Activated T-cell treated with anti-CD3 and anti-CD28 coated beads, Interleukin-2, amount 50 U/mL, for 48 hours (primary cell): ENCODE measurements around the gene TMEM45A.
"Not testable (repeated sequence)": the region's sequence is repeated elsewhere in the genome, so short reads cannot be mapped to it uniquely, and the experiment has no call there.

Experiments used
- DNase-seq, 2 experiments: peaks; one replicate each; pipeline ENCODE4 v3.0.0-alpha.2; 2020

TMEM45A gene

DNA sequence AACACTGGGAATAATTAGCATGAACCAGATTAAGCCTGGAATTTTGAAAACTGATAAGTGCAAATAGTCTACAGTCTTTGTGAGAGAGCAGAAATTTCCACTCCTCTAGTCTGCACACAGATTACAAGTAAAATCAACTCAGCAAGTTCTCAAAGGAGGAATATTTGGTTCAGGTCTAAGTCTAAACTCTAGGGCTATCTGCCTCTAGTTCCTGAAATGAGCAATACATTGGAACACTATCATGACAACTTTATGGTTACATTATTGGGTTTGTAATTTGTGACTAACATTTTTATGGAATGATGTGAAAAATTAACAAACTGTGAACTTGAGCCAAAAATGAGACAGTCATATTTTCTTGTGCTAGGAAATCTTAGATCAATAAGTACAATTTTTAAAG is 86.2 kb downstream of the TMEM45A start:
- no peak for DNase-seq

DNA sequence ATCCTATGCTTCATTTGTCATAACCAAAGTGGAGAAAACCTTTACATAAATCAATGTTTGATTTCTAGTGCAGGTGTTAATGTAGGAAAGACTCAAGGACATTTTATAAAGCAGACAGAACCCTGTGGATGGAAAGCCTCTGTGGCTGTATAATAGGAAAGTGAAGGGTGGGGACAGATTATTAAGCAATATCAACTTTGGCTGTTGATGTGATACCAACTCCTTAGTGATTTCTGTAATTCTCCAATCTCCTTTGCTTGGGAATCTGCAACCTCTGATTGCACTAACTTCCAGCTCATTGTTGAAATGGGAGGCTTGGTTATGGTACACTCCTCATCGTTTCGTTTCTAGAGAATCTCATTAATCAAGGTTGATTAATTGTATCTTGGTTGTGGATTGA is 87.7 kb downstream of the TMEM45A start:
- DNase-seq, result no peak

DNA sequence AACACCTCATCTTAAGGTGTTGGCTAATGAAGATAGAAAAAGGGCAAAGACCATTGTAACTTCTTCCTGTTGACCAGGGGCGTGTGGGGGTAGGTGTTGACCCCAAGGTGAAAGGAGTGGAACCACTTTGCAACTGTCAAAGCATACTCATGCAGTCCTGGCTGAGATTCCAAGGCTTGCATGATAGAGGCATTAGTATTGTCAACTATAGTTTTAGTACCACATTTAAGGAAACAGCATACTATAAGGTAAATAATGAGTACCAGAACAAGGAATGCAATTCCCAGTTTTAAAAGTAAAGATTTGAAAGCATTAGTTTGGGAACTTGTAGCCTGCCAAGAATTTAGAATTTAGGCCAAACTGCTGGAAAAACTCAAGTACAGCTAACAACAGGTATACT is 89.2 kb downstream of the TMEM45A start:
- no peak for DNase-seq

DNA sequence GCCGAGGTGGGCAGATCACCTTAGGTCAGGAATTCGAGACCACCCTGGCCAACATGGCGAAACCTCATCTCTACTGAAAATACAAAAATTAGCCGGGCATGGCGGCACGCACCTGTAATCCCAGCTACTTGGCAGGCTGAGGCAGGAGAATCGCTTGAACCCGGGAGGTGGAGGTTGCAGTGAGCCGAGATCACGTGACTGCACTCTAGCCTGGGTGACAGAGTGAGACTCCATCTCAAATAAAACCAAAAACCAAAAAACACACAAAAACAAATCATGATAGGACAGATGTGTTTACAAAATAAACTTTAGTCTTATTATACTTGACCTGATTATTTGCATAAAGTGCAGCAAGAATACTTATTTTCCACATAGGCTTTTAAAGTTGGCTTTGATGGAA is 89.7 kb downstream of the TMEM45A start:
- not testable (repeated sequence) for DNase-seq

DNA sequence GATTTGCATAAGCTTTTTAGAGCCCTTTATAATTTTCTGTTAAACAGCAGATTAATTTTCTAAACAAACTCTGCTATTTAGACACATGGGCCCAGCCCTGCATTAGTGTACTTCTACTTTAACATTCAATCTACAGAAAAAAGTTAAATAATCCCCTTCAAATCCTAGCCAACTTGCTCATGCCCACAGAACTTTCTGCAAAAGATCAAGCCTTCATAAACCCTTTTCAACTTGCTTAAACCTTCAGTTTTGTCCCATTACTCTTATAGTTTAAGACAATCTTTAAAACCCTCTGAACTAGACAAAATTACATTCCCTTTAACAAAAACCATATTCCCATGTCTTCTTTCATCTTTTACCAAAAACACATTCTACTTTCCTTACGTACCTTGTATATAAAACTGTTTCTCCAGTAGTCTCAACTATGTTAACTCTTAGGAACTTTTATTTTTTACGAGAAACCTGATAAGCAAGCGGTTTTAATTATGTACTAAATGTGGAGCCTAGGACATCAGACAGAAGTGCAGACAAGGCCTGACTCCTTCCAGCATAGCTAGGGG is 91.8 kb downstream of the TMEM45A start:
- no peak for DNase-seq

DNA sequence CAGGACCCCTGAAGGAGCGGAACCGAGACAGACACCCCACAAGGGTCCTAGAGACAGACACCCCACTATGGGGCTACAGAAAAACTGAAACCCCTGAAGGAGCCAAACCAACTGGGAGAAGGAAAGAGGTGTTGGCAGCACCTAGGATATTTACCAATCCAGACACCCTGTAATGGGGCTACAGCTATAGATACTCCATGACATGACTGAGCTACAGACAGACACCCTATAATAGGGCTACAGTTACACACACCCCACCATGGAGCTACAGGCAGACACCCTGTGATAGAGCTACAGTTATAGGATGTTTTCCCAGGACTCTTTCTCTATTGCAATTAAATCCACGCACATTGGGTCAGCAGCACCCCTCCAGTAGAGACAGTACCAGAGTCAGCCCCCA is 94.4 kb downstream of the TMEM45A start:
- DNase-seq, result no peak

DNA sequence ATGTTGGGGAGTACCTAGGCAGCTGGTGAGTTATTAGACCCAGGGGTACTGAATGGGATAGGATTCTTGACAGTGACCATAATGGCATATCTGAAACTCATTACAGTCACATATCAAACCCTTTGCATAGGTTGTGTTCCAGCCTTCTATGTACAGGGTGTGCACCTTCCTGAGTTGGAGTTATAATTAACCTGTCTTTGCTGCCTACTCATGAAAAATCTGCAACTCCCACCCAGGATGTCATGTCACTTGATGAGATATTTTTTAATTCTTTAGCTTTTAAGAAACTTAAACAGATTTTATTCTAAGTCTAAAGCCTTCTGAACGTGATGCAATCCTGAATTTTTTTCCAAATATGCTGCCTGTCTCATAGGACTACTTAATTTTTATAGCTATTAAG is 95.8 kb downstream of the TMEM45A start:
- DNase-seq, result no peak

DNA sequence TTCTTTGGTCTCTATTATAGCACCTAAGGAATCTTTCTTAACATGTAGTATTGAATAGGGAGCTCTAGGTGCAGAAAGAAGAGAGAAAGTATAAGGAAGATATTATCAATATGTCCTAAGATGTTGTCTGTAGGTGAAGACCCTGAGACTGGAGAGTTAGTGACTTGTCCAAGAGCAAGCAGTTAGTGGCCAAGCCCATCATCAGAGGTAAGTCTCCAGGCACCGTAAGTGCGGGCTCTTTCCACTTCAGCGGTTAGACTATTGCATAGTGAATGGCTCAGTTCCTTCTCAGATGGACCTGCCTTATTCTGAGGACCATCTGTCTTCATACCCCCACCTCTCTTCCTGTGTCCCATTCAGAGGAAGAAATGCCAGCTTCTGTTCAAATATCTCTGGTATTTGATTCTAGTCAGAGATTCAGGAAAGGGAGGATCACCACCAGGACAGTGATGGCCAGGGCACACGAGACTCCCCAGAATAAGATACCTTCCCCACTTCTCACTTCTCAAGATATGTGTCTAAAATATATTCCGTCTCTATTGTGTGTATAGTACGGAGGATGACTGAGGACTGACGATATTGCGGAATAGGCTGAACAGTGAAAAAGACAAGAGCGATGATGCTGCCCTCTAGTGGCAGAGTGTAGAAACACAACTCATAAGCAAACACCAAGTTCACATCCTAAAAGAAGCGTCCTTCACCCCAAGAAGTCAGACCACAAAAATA is 97.9 kb downstream of the TMEM45A start:
- DNase-seq, result peak; percentile 51 to 67

DNA sequence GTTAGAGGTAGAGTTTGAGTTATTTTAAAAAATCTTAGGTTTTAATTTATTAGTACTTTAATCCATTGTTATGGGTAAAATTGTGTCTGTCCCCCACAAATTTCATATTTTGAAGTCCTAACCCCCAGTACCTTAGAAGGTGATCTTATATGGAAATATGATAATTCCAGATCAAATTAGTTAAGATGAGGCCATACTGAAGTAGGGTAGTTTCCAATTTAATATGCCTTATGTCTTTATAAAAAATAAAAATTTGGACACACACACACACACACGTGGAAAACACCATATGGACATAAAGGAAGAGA is 98.4 kb downstream of the TMEM45A start:
- no peak for DNase-seq

DNA sequence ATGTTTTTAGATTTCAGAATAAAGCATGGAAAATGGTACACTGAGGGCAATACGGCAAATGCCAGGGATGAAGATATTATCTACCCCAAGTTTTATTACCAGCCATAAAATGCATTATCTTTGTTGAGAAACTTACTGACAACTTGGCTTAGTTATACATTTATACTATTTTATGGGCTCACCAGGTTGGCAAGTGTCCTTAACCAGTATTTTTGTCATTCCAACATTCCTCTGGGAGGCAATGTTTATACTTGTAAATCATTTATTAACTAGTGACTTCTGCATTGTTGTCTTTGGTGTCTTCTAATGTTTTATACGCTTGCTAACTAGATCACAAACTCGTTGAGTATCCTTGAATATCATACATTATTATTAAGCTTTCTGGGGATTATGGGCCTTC is 99.0 kb downstream of the TMEM45A start:
- DNase-seq, result no peak

DNA sequence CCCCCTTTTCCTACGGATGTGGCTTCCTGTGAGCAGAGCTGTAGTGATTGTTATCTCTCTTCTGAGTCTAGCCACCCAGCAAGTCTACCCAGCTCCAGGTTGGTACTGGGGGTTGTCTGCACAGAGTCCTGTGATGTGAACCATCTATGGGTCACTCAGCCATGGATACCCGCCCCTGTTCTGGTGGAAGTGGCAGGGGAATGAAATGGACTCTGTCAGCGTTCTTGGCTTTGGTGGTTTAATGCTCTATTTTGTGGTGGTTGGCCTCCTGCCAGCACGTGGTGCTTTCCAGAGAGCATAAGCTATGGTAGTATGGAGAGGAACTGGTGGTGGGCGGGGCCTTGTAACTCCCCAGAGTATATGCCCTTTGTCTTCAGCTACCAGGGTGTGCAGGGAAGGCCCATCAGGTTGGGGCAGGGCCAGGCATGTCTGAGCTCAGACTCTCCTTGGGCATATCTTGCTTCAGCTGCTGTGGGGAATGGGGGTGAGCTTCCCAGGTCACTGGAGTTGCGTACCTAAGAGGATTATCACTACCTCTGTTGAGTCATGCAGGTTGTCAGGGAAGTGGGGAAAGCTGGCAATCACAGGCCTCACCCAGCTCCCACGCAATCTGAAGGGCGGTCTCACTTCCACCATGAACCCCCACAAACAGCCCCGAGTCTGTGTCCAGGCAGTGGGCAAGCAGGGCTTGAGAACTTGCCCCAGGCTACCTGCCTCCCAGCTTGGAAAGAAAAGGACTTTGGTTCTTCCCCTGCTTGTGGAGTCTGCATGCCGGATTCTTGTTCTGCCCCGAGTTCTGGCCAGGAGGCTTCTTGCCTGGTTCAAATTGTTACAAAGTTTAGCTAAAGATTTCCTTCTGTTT is 108.0 kb downstream of the TMEM45A start:
- no peak for DNase-seq

DNA sequence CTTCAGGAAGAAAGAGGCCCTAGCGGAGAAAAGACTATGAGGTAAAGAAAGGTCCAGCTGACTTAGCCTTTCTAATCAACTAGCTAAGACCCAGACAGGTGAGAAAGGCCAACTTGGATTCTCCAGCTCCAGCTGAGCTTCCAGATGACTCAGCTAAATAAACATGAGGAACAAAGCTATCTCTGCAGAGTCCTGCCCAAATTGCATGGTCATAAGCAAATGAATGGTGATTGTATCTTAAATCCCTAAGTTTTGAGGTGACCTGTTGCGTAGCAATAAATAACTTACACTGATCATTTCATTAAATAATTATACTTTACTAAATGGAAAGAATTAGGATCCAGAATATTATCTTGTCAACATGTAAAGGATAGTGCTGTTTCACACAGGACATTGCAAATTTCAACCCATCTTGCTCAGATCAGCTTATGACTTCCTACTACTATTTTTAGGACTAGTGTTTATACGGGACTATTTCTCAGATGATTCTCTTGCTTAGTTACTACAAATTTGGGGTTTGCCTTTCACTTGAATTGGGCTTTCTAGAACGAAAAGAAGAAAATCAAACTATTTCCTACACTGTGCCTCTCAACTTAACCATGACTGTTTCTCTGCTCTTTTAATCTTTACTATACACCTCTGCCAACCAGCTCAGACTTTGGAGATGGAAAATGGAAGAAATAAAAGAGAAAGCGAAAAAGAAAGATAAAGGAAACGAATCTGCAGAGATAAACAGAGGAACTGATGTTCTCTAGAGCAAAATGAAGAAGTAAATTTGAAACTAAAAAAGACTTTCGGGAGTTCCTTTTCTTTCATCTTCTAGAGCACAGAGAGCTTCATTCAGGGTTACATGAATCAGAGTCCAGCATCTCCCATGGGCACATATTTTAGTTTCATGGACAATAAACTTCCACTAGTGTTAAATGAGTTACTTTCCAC is 110.4 kb downstream of the TMEM45A start:
- no peak for DNase-seq

DNA sequence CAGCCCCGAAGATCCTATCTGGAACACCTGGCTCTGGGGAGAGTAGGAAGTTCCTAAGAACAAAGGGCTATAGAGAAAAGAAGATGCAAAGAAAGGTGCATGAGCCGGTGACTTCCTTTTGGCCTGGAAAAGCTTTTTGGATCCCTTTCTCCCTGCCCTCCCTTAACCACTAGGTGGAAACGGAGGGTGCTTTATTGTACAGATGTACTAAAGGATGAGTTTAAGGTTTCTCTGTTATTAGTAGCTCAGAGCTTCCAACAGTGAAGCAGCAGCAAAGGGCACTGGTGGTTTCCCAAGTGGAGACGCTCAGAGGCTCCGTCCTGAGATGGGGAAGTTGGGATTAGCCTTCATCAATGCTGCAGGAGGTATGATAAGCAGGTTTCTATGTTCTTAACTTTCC is 111.0 kb downstream of the TMEM45A start:
- no peak for DNase-seq

DNA sequence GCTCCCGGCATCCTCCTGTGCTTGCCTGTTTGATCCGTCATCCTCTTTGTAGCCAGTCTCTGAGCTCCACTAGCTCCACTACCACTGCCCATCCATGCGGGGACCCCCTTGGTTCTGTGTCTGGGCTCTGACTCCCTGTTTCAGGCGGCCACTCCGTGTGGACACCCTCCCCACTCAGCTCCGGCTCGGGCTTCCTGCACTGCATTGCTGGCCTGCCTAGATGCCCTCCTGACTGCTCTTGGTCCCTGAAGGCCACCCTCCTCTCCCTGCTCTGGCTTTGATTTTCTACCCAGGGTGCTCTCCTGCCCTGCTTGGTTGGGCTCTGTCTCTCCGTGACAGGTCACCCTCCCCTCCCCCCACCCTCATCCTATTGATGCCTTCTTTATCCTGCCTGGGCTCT is 112.9 kb downstream of the TMEM45A start:
- DNase-seq, result no peak

DNA sequence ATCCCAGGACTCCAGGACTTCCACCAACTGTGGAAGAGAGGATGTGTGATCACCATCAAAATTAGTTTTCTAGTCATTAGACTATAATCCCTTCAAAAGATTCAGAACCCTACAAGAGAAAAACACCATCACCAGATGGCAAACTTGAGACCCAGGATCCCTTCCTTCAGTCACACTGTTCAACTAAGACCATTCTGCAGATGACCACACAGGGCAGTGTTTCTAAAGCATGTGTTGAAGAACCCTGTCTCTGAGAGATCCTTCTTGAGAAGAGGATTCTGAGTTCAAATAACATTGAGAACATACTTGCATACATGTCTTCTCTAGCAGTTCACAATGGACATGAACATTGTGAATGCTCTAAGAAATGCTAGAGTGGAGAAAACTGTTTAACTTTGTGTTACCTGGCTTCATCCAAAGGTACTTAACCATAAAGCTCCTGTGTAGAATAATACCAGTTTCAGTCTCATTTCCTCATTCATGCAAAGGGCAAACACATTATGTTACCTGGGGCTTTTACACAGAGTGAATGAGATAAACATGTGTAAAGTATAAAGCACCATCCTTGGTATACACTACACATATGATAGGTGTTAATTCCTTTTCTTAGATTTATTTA is 114.6 kb downstream of the TMEM45A start:
- no peak for DNase-seq

DNA sequence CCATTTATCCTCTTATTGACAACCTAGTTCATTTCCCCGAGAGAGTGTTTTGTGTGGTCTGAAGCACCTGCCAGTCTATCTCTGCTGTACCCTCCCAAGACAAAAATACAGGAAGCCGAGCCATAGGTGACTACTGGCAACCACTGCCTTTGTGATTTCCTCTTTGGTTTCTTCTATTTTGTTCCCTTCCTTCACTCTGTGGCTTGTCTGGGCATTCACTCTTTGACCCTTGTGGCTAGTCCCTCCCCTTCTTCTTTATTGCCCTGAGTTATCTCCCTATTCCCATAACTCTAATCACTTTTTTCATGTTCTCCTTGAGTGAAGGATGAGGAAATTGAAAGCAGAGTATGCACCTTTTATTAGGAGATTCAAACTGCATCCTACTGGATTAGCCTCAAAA is 116.9 kb downstream of the TMEM45A start, which contains the start of gene ADGRG7:
Gene ADGRG7 (plus strand): TSS at position 297 of the 400 bp plus-strand sequence. CDS start 256 bp downstream, outside the sequence.
- no peak for DNase-seq

DNA sequence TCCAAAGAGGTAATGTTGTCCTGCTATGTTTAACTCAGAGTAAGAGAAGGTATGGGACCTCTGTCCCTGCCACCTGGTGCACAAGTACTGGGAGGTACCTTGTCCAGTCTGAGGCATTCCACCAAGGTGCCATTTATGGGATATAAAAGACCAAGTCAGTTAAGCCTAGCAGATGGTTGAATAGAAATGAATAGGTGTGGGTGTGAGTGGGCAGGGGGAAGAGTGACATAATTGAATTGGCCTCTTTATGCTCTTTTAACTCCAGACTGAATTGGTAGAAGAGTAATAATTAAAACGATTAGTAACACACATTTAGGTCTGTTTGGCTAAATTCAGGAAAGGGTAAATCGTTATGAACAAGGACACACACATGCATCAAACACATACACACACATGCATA is 117.5 kb downstream of the TMEM45A start:
- DNase-seq, result no peak

DNA sequence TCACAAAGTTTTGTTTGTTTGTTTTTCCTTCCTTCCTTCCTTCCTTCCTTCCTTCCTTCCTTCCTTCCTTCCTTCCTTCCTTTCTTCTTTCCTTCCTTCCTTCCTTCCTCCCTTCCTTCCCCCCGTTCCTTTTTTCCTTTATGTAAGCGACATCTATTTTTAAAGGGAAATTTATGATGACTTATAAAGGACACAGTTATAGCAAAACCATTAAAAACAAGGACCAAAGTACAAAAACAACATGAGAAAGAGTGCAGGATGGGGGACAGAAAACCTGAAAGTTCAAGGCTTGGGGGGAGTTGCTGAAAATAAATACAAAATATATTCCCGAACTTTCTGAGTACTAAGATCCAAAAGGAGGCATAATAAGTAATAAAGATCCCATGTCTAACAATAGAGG is 118.8 kb downstream of the TMEM45A start:
- DNase-seq, result no peak

DNA sequence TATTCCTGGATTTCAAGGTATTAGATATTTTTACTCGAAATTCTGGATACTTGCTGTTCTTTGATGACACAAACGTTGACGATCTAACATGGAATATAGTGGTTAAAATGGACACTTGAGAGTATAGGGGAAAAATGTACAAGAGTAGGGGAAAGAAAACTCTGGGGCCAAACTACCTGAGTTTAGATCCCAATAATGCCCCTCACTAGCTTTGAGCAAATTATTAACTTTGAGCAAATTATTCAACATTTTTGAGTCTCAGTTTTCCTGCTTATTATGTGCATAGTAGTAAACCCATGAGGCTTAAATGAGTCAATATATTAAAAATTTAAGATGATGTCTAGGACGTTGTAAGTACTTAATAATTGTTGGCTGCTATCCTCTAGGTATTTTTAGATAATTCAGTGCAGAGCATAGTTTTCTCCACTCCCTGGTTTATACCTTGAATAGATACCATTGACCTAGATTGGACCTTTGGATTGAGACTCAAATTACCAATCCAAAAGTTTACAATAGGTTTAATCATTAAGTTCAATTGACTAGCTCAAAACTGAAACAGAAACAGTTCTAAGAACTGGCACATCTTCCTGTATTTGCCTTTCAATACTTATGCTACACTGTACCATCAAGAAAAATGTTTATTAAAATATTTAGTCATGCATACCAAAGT is 121.4 kb downstream of the TMEM45A start:
- DNase-seq, result no peak

DNA sequence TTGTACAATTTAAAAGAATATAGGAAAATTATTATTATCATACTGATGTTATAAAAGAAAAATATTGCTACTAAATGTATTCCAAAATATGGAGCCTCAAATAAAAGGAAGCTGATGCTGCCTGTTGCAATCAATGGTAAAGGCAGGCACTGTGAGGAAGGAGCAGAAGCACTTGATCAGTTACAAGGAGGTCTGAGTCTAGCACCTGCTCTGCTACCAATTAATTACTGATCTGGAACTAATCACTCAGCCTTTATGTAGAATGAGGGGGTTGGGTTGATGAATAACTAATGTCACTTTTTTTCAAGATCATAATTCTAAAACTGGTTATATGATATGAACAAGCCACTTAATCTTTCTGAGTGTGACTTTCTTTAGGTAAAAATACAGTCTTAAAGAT is 122.5 kb downstream of the TMEM45A start:
- no peak for DNase-seq

DNA sequence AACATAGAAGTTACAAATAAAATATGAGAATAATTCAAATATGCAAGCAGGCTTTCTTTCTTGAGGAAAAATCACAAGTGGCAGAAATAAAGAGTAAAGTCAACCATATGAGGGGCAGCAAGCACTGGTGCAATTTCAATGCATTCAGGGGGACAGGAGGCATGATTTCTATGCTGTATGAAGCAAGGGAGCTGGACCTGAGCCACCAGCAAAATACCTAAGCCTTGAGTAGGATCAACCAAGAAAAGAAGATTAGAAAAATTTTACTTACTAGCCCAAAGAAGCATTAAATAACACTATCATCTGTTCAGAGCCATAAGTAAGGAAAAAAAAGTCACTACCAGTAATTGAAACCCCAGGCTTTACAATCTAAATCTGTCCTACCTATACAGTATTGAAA is 123.3 kb downstream of the TMEM45A start:
- no peak for DNase-seq

DNA sequence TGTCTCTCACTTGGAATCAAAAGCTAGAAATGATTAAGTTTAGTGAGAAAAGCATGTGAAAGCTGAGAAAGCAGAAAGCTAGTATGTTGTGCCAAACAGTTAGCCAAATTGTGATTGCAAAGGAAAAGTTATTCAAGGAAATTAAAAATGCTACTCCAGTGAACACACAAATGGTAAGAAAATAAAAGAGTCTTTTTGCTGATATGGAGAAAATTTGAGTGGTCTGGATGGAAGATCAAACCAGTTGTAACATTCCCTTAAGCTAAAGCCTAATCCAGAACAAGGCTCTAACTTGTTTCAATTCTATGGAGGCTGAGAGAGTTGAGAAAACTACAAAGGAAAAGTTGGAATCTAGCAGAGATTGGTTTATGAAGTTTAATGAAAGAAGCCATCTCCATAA is 128.8 kb downstream of the TMEM45A start:
- DNase-seq, result no peak
